HepG2 (cell line): ENCODE results near the gene RAD51C. TPM values are rescaled to one million over a fixed set of nuclear protein-coding genes. Genes with fewer than 3 reads are reported as not detected.

Source experiments
- AGO1 ChIP-seq: fragments of 200-400 bp; formaldehyde crosslinking; IDR thresholded peaks from 2 replicates; pipeline ENCODE4 v1.6.1; 2017; ENCODE audit warnings: mild to moderate bottlenecking, low read depth, low read length, moderate library complexity; ENCODE audit not compliant: poor library complexity, severe bottlenecking
- ATRX ChIP-seq: sonication (generic); formaldehyde crosslinking; IDR thresholded peaks from 2 replicates; pipeline ENCODE4 v1.4.0; 2020; ENCODE audit warnings: missing genetic modification reagents, borderline replicate concordance
- E2F5 ChIP-seq: sonication (generic); formaldehyde crosslinking; conservative IDR thresholded peaks from 2 replicates; pipeline ENCODE4 v1.4.0; 2020; ENCODE audit warnings: missing genetic modification reagents
- ETV5 ChIP-seq: IDR thresholded peaks from 2 replicates; pipeline ENCODE4 v1.6.1; 2018; ENCODE audit warnings: missing biosample characterization, missing genetic modification reagents, inconsistent platforms, borderline replicate concordance
- HNF1B ChIP-seq: sonication (generic); formaldehyde crosslinking; IDR thresholded peaks from 2 replicates; pipeline ENCODE4 v1.5.1; 2020; ENCODE audit warnings: mild to moderate bottlenecking, moderate library complexity, missing genetic modification reagents
- HOXA7 ChIP-seq: sonication (generic); formaldehyde crosslinking; IDR thresholded peaks from 2 replicates; pipeline ENCODE4 v1.8.1; 2022; ENCODE audit warnings: mild to moderate bottlenecking, missing genetic modification reagents, moderate library complexity
- KLF12 ChIP-seq: sonication (generic); formaldehyde crosslinking; IDR thresholded peaks from 2 replicates; pipeline ENCODE4 v1.4.0; 2020; ENCODE audit warnings: missing genetic modification reagents, borderline replicate concordance
- REL ChIP-seq: sonication (generic); formaldehyde crosslinking; conservative IDR thresholded peaks from 2 replicates; pipeline ENCODE4 v1.8.0; 2022; ENCODE audit warnings: mild to moderate bottlenecking, missing genetic modification reagents, moderate library complexity
- TAF1 ChIP-seq: sonication (generic); formaldehyde crosslinking; IDR thresholded peaks from 2 replicates; pipeline ENCODE4 v1.4.0; 2020; ENCODE audit warnings: missing genetic modification reagents
- ZBTB20 ChIP-seq: sonication (generic); formaldehyde crosslinking; IDR thresholded peaks from 2 replicates; pipeline ENCODE4 v1.8.1; 2023; ENCODE audit warnings: missing genetic modification reagents, low read depth, mild to moderate bottlenecking, borderline replicate concordance
- ZBTB26 ChIP-seq: IDR thresholded peaks from 2 replicates; pipeline ENCODE4 v1.6.1; 2016; ENCODE audit warnings: missing compliant biosample characterization, missing genetic modification reagents, borderline replicate concordance
- ZBTB34 ChIP-seq: sonication (generic); formaldehyde crosslinking; IDR thresholded peaks from 2 replicates; pipeline ENCODE4 v1.8.0; 2022; ENCODE audit warnings: mild to moderate bottlenecking, missing genetic modification reagents
- ZBTB4 ChIP-seq: sonication (generic); formaldehyde crosslinking; IDR thresholded peaks from 2 replicates; pipeline ENCODE4 v1.4.0; 2020; ENCODE audit warnings: missing genetic modification reagents, mild to moderate bottlenecking, borderline replicate concordance
- ZNF282 ChIP-seq: fragments of 450-650 bp; IDR thresholded peaks from 2 replicates; pipeline ENCODE4 v1.6.1; 2018; ENCODE audit not compliant: partially characterized antibody
- ZNF614 ChIP-seq: IDR thresholded peaks from 2 replicates; pipeline ENCODE4 v1.6.1; 2018; ENCODE audit warnings: missing biosample characterization, missing genetic modification reagents, inconsistent platforms, borderline replicate concordance
- ZNF747 ChIP-seq: sonication (generic); formaldehyde crosslinking; IDR thresholded peaks from 2 replicates; pipeline ENCODE4 v1.8.1; 2023; ENCODE audit warnings: missing genetic modification reagents, mild to moderate bottlenecking, borderline replicate concordance
- polyA plus RNA-seq, 8 experiments: library from polyadenylated mRNA; depleted of rRNA in 3 of 8; stranded (reverse) in 7 of 8; unstranded in 1 of 8; fragments of >200 nt; fragmentation: Illumina TruSeq in 4 of 8; extraction: Trizol in 4 of 8; gene quantifications; 2 replicates each; pipeline versions ENCODE4 v1.2.1 to v1.2.3, GENCODE V29; 2011 to 2016; ENCODE audit warnings: low read depth in 4 of 8, missing spikeins in 1 of 8, mixed read lengths in 1 of 8; ENCODE audit not compliant: insufficient read depth in 1 of 8
- total RNA-seq, 5 experiments: library from RNA; depleted of rRNA; stranded (reverse); fragments of >200 nt; fragmentation: Illumina TruSeq; extraction: Trizol; gene quantifications; 2 replicates each; pipeline ENCODE4 v1.2.3, GENCODE V29; 2016; ENCODE audit warnings: low read depth in 1 of 5

RAD51C gene
- total and polyA plus RNA-seq, 2 of the 13 experiments (the other 11 are each of a cell fraction or from before 2014, with no cell fraction given) = 38.5 to 106 TPM

- TF ChIP-seq AGO1 = peak; percentile 35
- TF ChIP-seq TAF1 (CRISPR knock-in tag) = peak; percentile 82
- TF ChIP-seq E2F5 (CRISPR knock-in tag) = peak; percentile 98
- peak; percentile 91 for TF ChIP-seq ZBTB34 (CRISPR knock-in tag)
- TF ChIP-seq ZBTB26 (CRISPR knock-in tag) = peak; percentile 61; the same call in 1 of the 2 replicates
- peak; percentile 49; the same call in 1 of the 2 replicates for TF ChIP-seq ZBTB20 (CRISPR knock-in tag)
- no peak for TF ChIP-seq HOXA7
- peak; percentile 82 for TF ChIP-seq ZNF614
- TF ChIP-seq REL (CRISPR knock-in tag) = no peak
- peak; percentile 95 for TF ChIP-seq ZBTB4
- no peak for TF ChIP-seq ZNF282
- no peak for TF ChIP-seq ATRX (CRISPR knock-in tag)
- TF ChIP-seq ZNF747 (CRISPR knock-in tag) = peak; percentile 77; the same call in 1 of the 2 replicates
- peak; percentile 65; the same call in 1 of the 2 replicates for TF ChIP-seq HNF1B (CRISPR knock-in tag)
- peak; percentile 89 for TF ChIP-seq KLF12 (CRISPR knock-in tag)
- TF ChIP-seq ETV5 (CRISPR knock-in tag) = peak; percentile 68; the same call in 1 of the 2 replicates
Observed at GRCh38 chr17:58692239-58693055, at the start of gene RAD51C (continued).
